ENCODE measurements around the gene TMEM238L. TPM values are rescaled to one million over a fixed set of nuclear protein-coding genes. Genes with fewer than 3 reads are reported as not detected.

TMEM238L gene
- total RNA-seq, 2 experiments from 2014 or later: not detected

DNA sequence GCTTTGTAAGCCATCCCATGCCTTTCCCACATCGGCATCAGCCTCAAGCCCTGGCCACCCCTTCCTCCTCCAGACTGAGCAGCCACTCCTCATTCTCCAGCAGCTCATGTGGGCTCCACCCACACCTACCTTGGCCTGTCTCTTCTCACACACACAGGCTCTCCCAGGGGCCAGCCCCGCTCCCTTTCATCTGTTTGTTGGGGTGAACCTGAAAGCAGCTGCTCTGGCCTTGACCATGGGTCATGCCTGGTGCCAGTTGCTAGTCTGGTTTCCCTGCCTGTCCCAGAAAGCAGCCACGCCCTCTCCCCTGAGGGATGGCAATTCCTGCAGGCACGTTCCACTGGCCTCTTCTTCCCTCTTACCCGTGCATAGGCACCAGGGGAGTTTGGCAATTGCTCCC lies 11.4 kb upstream of the TMEM238L start:
- no peak overlapping the region for H3K27ac Mint-ChIP-seq
- POLR2A ChIA-PET: no interaction called here

DNA sequence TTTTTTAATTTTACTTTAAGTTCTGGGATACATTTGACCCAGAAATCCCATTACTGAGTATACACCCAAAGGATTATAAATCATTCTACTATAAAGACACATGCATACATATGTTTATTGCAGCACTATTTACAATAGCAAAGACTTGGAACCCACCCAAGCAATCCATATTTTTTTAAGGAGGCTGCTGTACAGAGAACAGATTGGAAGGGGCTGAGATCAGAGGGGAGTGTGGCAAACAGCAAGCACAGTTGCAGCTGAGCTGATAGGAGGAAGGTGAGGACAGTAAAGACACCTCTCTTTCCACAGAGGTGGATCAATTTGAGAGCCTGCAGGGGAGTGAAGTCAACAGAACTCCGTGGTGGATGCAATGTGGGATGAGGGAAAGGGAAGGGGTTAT lies 10.2 kb upstream of the TMEM238L start:
- Mint-ChIP-seq H3K4me3 (no peak overlapping the region), H3K27me3 (no peaks in the 10 kb centered on the region), H3K4me1 (ENCODE audit: low read depth) (no peaks in the 10 kb centered on the region), H3K27ac (no peak overlapping the region), H3K36me3 (ENCODE audit: low read depth) (no peaks in the 10 kb centered on the region), H3K9me3 (no peaks in the 10 kb centered on the region)
- intact Hi-C loops (cut with micrococcal nuclease): no loop called here
- ChIA-PET POLR2A (no interaction called here), CTCF (interaction anchor here (1.7 kb wide), 1 partner anchor 31 kb away, joined by 4 read pairs; no protein-coding TSS in a partner anchor)
- DNase-seq: no peak
- ATAC-seq: no peak
- TF ChIP-seq, protein P1, sequence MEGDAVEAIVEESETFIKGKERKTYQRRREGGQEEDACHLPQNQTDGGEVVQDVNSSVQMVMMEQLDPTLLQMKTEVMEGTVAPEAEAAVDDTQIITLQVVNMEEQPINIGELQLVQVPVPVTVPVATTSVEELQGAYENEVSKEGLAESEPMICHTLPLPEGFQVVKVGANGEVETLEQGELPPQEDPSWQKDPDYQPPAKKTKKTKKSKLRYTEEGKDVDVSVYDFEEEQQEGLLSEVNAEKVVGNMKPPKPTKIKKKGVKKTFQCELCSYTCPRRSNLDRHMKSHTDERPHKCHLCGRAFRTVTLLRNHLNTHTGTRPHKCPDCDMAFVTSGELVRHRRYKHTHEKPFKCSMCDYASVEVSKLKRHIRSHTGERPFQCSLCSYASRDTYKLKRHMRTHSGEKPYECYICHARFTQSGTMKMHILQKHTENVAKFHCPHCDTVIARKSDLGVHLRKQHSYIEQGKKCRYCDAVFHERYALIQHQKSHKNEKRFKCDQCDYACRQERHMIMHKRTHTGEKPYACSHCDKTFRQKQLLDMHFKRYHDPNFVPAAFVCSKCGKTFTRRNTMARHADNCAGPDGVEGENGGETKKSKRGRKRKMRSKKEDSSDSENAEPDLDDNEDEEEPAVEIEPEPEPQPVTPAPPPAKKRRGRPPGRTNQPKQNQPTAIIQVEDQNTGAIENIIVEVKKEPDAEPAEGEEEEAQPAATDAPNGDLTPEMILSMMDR (IDR thresholded peaks at IDR 0.05): no peak

More for the DNA sequence above, 11.4 kb upstream of the TMEM238L start:
- Mint-ChIP-seq H3K4me3 (no peak overlapping the region), H3K9me3 (no peaks in the 10 kb centered on the region), H3K4me1 (ENCODE audit: low read depth) (no peaks in the 10 kb centered on the region), H3K27me3 (no peaks in the 10 kb centered on the region), H3K36me3 (ENCODE audit: low read depth) (no peaks in the 10 kb centered on the region)
- intact Hi-C loops (cut with micrococcal nuclease): no loop called here
- DNase-seq: no peak
- TF ChIP-seq, protein P1 (IDR thresholded peaks at IDR 0.05): no peak
- CTCF ChIA-PET: no interaction called here
- ATAC-seq: no peak

DNA sequence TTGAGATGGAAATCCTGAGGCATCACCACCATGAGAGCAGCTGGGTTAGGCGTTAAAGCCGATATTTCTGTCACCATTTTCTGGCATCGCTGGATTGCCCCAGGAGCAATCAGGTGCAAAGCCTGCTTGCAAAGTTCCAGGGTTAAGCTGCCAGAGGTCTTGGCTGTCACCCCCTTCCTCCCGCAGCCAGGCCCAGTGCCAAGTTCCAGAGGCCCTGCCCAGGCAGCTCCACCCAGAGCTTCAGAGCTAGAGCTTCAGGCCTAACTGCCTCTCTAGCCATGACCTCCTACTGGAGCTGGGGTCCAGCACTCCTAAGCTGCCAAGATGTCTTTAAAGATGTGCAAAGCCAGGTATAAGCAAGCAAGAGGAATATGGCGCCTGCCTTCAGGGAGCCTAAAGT lies 8.8 kb upstream of the TMEM238L start:
- ChIA-PET POLR2A (no interaction called here), CTCF (no interaction called here)
- no peak for ATAC-seq
- intact Hi-C loops (cut with micrococcal nuclease): no loop called here
- DNase-seq: no peak
- H3K27ac Mint-ChIP-seq: no peak overlapping the region
- H3K9me3 Mint-ChIP-seq: no peaks in the 10 kb centered on the region
- H3K36me3 Mint-ChIP-seq (ENCODE audit: low read depth): no peaks in the 10 kb centered on the region
- H3K4me3 Mint-ChIP-seq: no peak overlapping the region
- no peaks in the 10 kb centered on the region for H3K4me1 Mint-ChIP-seq (ENCODE audit: low read depth)
- no peaks in the 10 kb centered on the region for H3K27me3 Mint-ChIP-seq
- TF ChIP-seq, protein P1 (IDR thresholded peaks at IDR 0.05): no peak

DNA sequence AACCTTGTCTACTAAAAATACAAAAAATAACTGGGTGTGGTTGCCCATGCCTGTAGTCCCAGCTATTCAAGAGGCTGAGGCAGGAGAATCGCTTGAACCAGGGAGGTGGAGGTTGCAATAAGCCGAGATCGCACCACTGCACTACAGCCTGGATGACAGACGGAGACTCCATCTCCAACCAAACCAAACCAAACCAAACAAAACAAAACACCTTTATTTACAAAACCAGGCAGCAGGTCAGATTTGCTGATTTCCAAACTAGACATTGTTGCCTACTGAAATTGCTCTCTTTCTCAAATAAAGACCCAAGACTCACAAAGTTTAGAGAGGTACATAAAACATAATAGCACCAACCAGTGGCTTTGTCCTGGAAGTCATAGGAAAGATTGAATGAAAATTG lies 5.7 kb upstream of the TMEM238L start:
- H3K27ac Mint-ChIP-seq: no peak overlapping the region
- ChIA-PET POLR2A (no interaction called here), CTCF (no interaction called here)
- no peak for ATAC-seq
- TF ChIP-seq, protein P1 (IDR thresholded peaks at IDR 0.05): no peak
- H3K36me3 Mint-ChIP-seq (ENCODE audit: low read depth): no peaks in the 10 kb centered on the region
- H3K27me3 Mint-ChIP-seq: peaks cover 1% of the 10 kb centered on the region
- no peak overlapping the region for H3K4me3 Mint-ChIP-seq
- no peak for DNase-seq
- H3K4me1 Mint-ChIP-seq (ENCODE audit: low read depth): no peaks in the 10 kb centered on the region
- no peaks in the 10 kb centered on the region for H3K9me3 Mint-ChIP-seq
- intact Hi-C loops (cut with micrococcal nuclease): no loop called here

DNA sequence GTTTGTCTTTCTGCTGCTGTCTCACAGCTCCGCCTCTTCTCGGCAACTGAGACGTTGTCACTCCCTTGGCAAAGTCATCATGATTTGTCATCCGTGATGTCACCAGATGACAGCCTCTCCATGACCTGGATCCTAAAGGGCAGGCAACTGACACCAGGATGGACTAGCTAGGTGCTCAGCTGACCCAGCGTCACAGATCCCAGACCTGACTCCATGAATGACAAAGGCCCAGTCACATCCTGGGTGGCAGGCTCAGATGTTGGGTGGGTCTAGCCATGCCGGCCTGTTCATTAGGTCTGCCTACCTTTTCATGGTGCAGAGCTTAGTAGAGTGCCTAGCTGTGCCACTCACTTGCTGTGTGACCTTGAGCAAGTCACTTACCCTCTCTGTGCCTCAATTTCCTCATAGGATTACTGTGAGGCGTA lies 3.8 kb upstream of the TMEM238L start:
- Mint-ChIP-seq H3K36me3 (ENCODE audit: low read depth) (no peaks in the 10 kb centered on the region), H3K4me1 (ENCODE audit: low read depth) (no peaks in the 10 kb centered on the region), H3K27ac (no peak overlapping the region), H3K9me3 (no peaks in the 10 kb centered on the region), H3K4me3 (no peak overlapping the region), H3K27me3 (peaks cover 1% of the 10 kb centered on the region)
- intact Hi-C loops (cut with micrococcal nuclease): no loop called here
- DNase-seq (peak; percentile 3), ATAC-seq (no peak)
- ChIA-PET CTCF (no interaction called here), POLR2A (no interaction called here)
- TF ChIP-seq, protein P1 (IDR thresholded peaks at IDR 0.05): no peak

Data from activated CD8-positive, alpha-beta T cell treated with anti-CD3 and anti-CD28 coated beads for 36 hours (primary cell).